Stimulated activated naive B cell treated with anti-CD40 and anti-IgM and Interleukin-4, amounts not matched to agents 10 μg/mL and 1 μg/mL and 100 μg/mL, for 72 hours (primary cell): Measurements from ENCODE around the gene PRSS3.
"Not testable (repeated sequence)": the region's sequence is repeated elsewhere in the genome, so short reads cannot be mapped to it uniquely, and the experiment has no call there.

Experiments used
- ATAC-seq, 2 donors: fragments of 150-1000 bp; cut with Tn5 transposase; replicated peaks; 2 replicates each; pipeline ENCODE4 v1.10.0; 2021; ENCODE audit warnings: moderate library complexity in 1 of 2
- DNase-seq: peaks from one replicate; pipeline ENCODE4 v3.0.0; 2021
- H3K27ac Mint-ChIP-seq: one replicate; pipeline ENCODE4 v1.8.0; 2022; ENCODE audit warnings: mild to moderate bottlenecking, mixed read lengths
- H3K27me3 Mint-ChIP-seq, 2 donors: one replicate each; pipeline ENCODE4 v1.8.0; 2022; ENCODE audit warnings: mixed read lengths in 2 of 2
- H3K36me3 Mint-ChIP-seq, 2 donors: one replicate each; pipeline ENCODE4 v1.8.0; 2022; ENCODE audit warnings: mixed read lengths in 2 of 2, mild to moderate bottlenecking in 1 of 2
- H3K4me1 Mint-ChIP-seq, 2 donors: one replicate each; pipeline ENCODE4 v1.8.0; 2022; ENCODE audit warnings: mixed read lengths in 2 of 2, mild to moderate bottlenecking in 1 of 2
- H3K4me3 Mint-ChIP-seq, 2 donors: one replicate each; pipeline ENCODE4 v1.8.0; 2022; ENCODE audit warnings: mild to moderate bottlenecking in 2 of 2, mixed read lengths in 2 of 2, moderate library complexity in 1 of 2
- H3K9me3 Mint-ChIP-seq, 2 donors: one replicate each; pipeline ENCODE4 v1.8.0; 2022; ENCODE audit warnings: mixed read lengths in 2 of 2, mild to moderate bottlenecking in 1 of 2

PRSS3 gene

GRCh38 chr9:33797837-33798236, 2.5 kb downstream of the PRSS3 start:
- Mint-ChIP-seq H3K4me3 (no peak overlapping the region), H3K27ac (no peak overlapping the region), H3K36me3 (peaks cover 0 to 3% of the 10 kb centered on the region in 2 donors), H3K27me3 (peaks cover 27 to 40% of the 10 kb centered on the region in 2 donors), H3K4me1 (no peaks in the 10 kb centered on the region), H3K9me3 (peaks cover 0 to 5% of the 10 kb centered on the region in 2 donors)
- ATAC-seq (no peak), DNase-seq (no peak)

- Mint-ChIP-seq H3K36me3 (peaks cover 0 to 3% of the 10 kb centered on the region in 2 donors), H3K4me3 (no peak overlapping the region), H3K27ac (no peak overlapping the region), H3K9me3 (peaks cover 0 to 5% of the 10 kb centered on the region in 2 donors), H3K4me1 (no peaks in the 10 kb centered on the region), H3K27me3 (peaks cover 27 to 47% of the 10 kb centered on the region in 2 donors)
- no peak for ATAC-seq
- no peak for DNase-seq
Observed at GRCh38 chr9:33798545-33798944, 3.2 kb downstream of the PRSS3 start.

- peaks cover 0 to 3% of the 10 kb centered on the region in 2 donors for H3K36me3 Mint-ChIP-seq
- H3K4me1 Mint-ChIP-seq, result no peaks in the 10 kb centered on the region
- DNase-seq, result no peak
- ATAC-seq, result no peak
- peaks cover 0 to 5% of the 10 kb centered on the region in 2 donors for H3K9me3 Mint-ChIP-seq
- no peak overlapping the region for H3K4me3 Mint-ChIP-seq
- H3K27ac Mint-ChIP-seq, result no peak overlapping the region
- peaks cover 27 to 53% of the 10 kb centered on the region in 2 donors for H3K27me3 Mint-ChIP-seq
Observed at GRCh38 chr9:33799928-33800704, 4.8 kb downstream of the PRSS3 start.

GRCh38 chr9:33800886-33801285, 5.5 kb downstream of the PRSS3 start:
- Mint-ChIP-seq H3K9me3 (peaks cover 0 to 5% of the 10 kb centered on the region in 2 donors), H3K27ac (no peak overlapping the region), H3K36me3 (peaks cover 0 to 3% of the 10 kb centered on the region in 2 donors), H3K4me1 (no peaks in the 10 kb centered on the region), H3K4me3 (no peak overlapping the region), H3K27me3 (peaks cover 23 to 46% of the 10 kb centered on the region in 2 donors)
- DNase-seq, result no peak
- no peak for ATAC-seq

GRCh38 chr9:33801943-33802500, 6.7 kb downstream of the PRSS3 start:
- not testable (repeated sequence) for H3K36me3 Mint-ChIP-seq, DNase-seq, ATAC-seq, H3K9me3 Mint-ChIP-seq, H3K4me3 Mint-ChIP-seq, H3K27ac Mint-ChIP-seq, H3K4me1 Mint-ChIP-seq
- peaks cover 18 to 39% of the 10 kb centered on the region in 2 donors for H3K27me3 Mint-ChIP-seq

GRCh38 chr9:33804196-33804595, 8.8 kb downstream of the PRSS3 start:
- not testable (repeated sequence) for H3K36me3 Mint-ChIP-seq, DNase-seq, H3K27ac Mint-ChIP-seq, H3K4me1 Mint-ChIP-seq, H3K4me3 Mint-ChIP-seq, H3K9me3 Mint-ChIP-seq, ATAC-seq
- peaks cover 0 to 18% of the 10 kb centered on the region in 2 donors for H3K27me3 Mint-ChIP-seq

- not testable (repeated sequence) for H3K9me3 Mint-ChIP-seq, H3K36me3 Mint-ChIP-seq, ATAC-seq, H3K4me3 Mint-ChIP-seq, DNase-seq, H3K4me1 Mint-ChIP-seq, H3K27ac Mint-ChIP-seq
- H3K27me3 Mint-ChIP-seq, result peaks cover 0 to 13% of the 10 kb centered on the region in 2 donors
Observed at GRCh38 chr9:33807156-33807555, 11.8 kb downstream of the PRSS3 start.

GRCh38 chr9:33808979-33809322, 13.6 kb downstream of the PRSS3 start:
- DNase-seq, ATAC-seq, H3K27ac Mint-ChIP-seq, H3K4me3 Mint-ChIP-seq, H3K36me3 Mint-ChIP-seq, H3K27me3 Mint-ChIP-seq, H3K9me3 Mint-ChIP-seq: not testable (repeated sequence)
- peaks cover 2 to 12% of the 10 kb centered on the region in 2 donors for H3K4me1 Mint-ChIP-seq

GRCh38 chr9:33809506-33809905, 14.1 kb downstream of the PRSS3 start:
- no peaks in the 10 kb centered on the region for H3K9me3 Mint-ChIP-seq
- H3K4me1 Mint-ChIP-seq, result peaks cover 8 to 18% of the 10 kb centered on the region in 2 donors
- ATAC-seq, result no peak
- no peak overlapping the region for H3K27ac Mint-ChIP-seq
- no peaks in the 10 kb centered on the region for H3K27me3 Mint-ChIP-seq
- no peak overlapping the region for H3K4me3 Mint-ChIP-seq
- DNase-seq, result no peak
- no peaks in the 10 kb centered on the region for H3K36me3 Mint-ChIP-seq

- peak; percentile 2 to 5 for ATAC-seq
- Mint-ChIP-seq H3K9me3 (no peaks in the 10 kb centered on the region), H3K36me3 (peaks cover 4 to 5% of the 10 kb centered on the region in 2 donors), H3K27ac (peak overlapping the region; percentile 78), H3K4me3 (no peak overlapping the region), H3K27me3 (no peaks in the 10 kb centered on the region), H3K4me1 (peaks cover 26 to 40% of the 10 kb centered on the region in 2 donors)
- no peak for DNase-seq
Observed at GRCh38 chr9:33813712-33814641, 18.6 kb downstream of the PRSS3 start.

- peaks cover 30 to 57% of the 10 kb centered on the region in 2 donors for H3K4me1 Mint-ChIP-seq
- ATAC-seq, result no peak
Observed at GRCh38 chr9:33815781-33816180, 20.4 kb downstream of the PRSS3 start.

GRCh38 chr9:33816327-33817252, 21.2 kb downstream of the PRSS3 start, which contains the start of gene UBE2R2:
TSS of gene UBE2R2 (plus strand) at chr9:33817160. CDS start at chr9:33817758, 598 bp downstream.
- Mint-ChIP-seq H3K4me1 (peaks cover 30 to 63% of the 10 kb centered on the region in 2 donors), H3K4me3 (peak within 1 kb of the TSS; percentile 85 to 93), H3K27ac (peak within 1 kb of the TSS; percentile 98), H3K36me3 (peaks cover 4 to 5% of the 10 kb centered on the region in 2 donors), H3K9me3 (no peaks in the 10 kb centered on the region), H3K27me3 (no peaks in the 10 kb centered on the region)
- ATAC-seq, result peak; percentile 81 to 84
- DNase-seq, result peak; percentile 87

More at GRCh38 chr9:33815781-33816180, 20.4 kb downstream of the PRSS3 start:
- peak overlapping the region; percentile 98 for H3K27ac Mint-ChIP-seq
- no peak for DNase-seq
- H3K9me3 Mint-ChIP-seq, result no peaks in the 10 kb centered on the region
- peaks cover 4 to 5% of the 10 kb centered on the region in 2 donors for H3K36me3 Mint-ChIP-seq
- no peaks in the 10 kb centered on the region for H3K27me3 Mint-ChIP-seq
- H3K4me3 Mint-ChIP-seq, result peak overlapping the region; percentile 45 to 93
